NCI-H128 (cell line): ENCODE measurements around the gene GALNT9.

Source experiments
- DNase-seq: peaks from one replicate; lab custom pipeline; 2025; ENCODE audit not compliant: unreplicated experiment; lab: John Stamatoyannopoulos, UW

Gene GALNT9

GRCh38 chr12:132344601-132345000, 15.2 kb upstream of the GALNT9 start:
- DNase-seq, result no peak

- no peak for DNase-seq
Measured at GRCh38 chr12:132344181-132344580, 14.8 kb upstream of the GALNT9 start.

- no peak for DNase-seq
Measured at GRCh38 chr12:132343294-132344004, 14.1 kb upstream of the GALNT9 start.

- DNase-seq, result no peak
Measured at GRCh38 chr12:132342251-132343227, 13.2 kb upstream of the GALNT9 start.

GRCh38 chr12:132341318-132342050, 12.1 kb upstream of the GALNT9 start:
- no peak for DNase-seq

- DNase-seq, result no peak
Measured at GRCh38 chr12:132340266-132341035, 11.1 kb upstream of the GALNT9 start.

- no peak for DNase-seq
Measured at GRCh38 chr12:132339856-132340255, 10.5 kb upstream of the GALNT9 start.

- DNase-seq, result no peak
Measured at GRCh38 chr12:132338781-132339180, 9.4 kb upstream of the GALNT9 start.

- no peak for DNase-seq
Measured at GRCh38 chr12:132338311-132338710, 8.9 kb upstream of the GALNT9 start.

- no peak for DNase-seq
Measured at GRCh38 chr12:132337557-132337956, 8.2 kb upstream of the GALNT9 start.

GRCh38 chr12:132336451-132337413, 7.3 kb upstream of the GALNT9 start:
- DNase-seq, result no peak

- no peak for DNase-seq
Measured at GRCh38 chr12:132335179-132335756, 5.9 kb upstream of the GALNT9 start.

- no peak for DNase-seq
Measured at GRCh38 chr12:132333766-132334165, 4.4 kb upstream of the GALNT9 start.

- DNase-seq, result no peak
Measured at GRCh38 chr12:132333273-132333672, 3.9 kb upstream of the GALNT9 start.

- no peak for DNase-seq
Measured at GRCh38 chr12:132330549-132330881, 1.1 kb upstream of the GALNT9 start.

GRCh38 chr12:132329720-132330548, 545 bp upstream of the GALNT9 start:
- no peak for DNase-seq

GRCh38 chr12:132328282-132329029, 933 bp downstream of the GALNT9 start:
- DNase-seq, result no peak
